Activated T-cell treated with anti-CD3 and anti-CD28 coated beads, Interleukin-2, amount 50 U/mL, for 4 hours (primary cell): ENCODE measurements around the gene TMEM132C. TPM values are rescaled to one million over a fixed set of nuclear protein-coding genes. Genes with fewer than 3 reads are reported as not detected.

Source experiments
- ATAC-seq, 2 donors: fragments of 200-7000 bp; cut with Tn5 transposase; one replicate each; pipeline ENCODE4 v1.10.0; 2021
- DNase-seq: peaks from one replicate; pipeline ENCODE4 v3.0.0-alpha.2; 2020
- H3K27me3 Mint-ChIP-seq: one replicate; pipeline ENCODE4 v1.8.0; 2021; ENCODE audit warnings: low read depth, mixed read lengths
- H3K36me3 Mint-ChIP-seq: one replicate; pipeline ENCODE4 v1.8.0; 2022; ENCODE audit warnings: mixed read lengths; ENCODE audit not compliant: insufficient read depth
- H3K4me1 Mint-ChIP-seq: one replicate; pipeline ENCODE4 v1.8.0; 2021; ENCODE audit warnings: low read depth, mixed read lengths
- H3K4me3 Mint-ChIP-seq: one replicate; pipeline ENCODE4 v1.8.0; 2021; ENCODE audit warnings: mild to moderate bottlenecking, moderate library complexity, mixed read lengths
- H3K9me3 Mint-ChIP-seq: one replicate; pipeline ENCODE4 v1.8.0; 2021; ENCODE audit warnings: mixed read lengths
- total RNA-seq, 3 donors: library from RNA; stranded (reverse); gene quantifications; one replicate each; pipeline ENCODE4 v1.2.1, GENCODE V29; 2021

The TMEM132C gene
- total RNA-seq, 3 donors from 2014 or later, result not detected

GRCh38 chr12:128314611-128315010 lies 47.6 kb downstream of the TMEM132C start:
- H3K9me3 Mint-ChIP-seq, result peaks cover 7% of the 10 kb centered on the region
- peaks cover 2% of the 10 kb centered on the region for H3K27me3 Mint-ChIP-seq
- no peak for DNase-seq
- no peaks in the 10 kb centered on the region for H3K4me1 Mint-ChIP-seq
- H3K4me3 Mint-ChIP-seq, result no peak overlapping the region
- no peak for ATAC-seq
- H3K36me3 Mint-ChIP-seq, result no peaks in the 10 kb centered on the region

GRCh38 chr12:128316078-128316477 lies 49.1 kb downstream of the TMEM132C start:
- peaks cover 2% of the 10 kb centered on the region for H3K27me3 Mint-ChIP-seq
- peaks cover under 1% of the 10 kb centered on the region for H3K9me3 Mint-ChIP-seq
- ATAC-seq (no peak), DNase-seq (no peak)
- H3K4me1 Mint-ChIP-seq, result no peaks in the 10 kb centered on the region
- no peak overlapping the region for H3K4me3 Mint-ChIP-seq
- no peaks in the 10 kb centered on the region for H3K36me3 Mint-ChIP-seq

GRCh38 chr12:128316973-128317526 lies 50.1 kb downstream of the TMEM132C start:
- H3K27me3 Mint-ChIP-seq, result peaks cover 2% of the 10 kb centered on the region
- no peaks in the 10 kb centered on the region for H3K36me3 Mint-ChIP-seq
- no peak for ATAC-seq
- H3K4me3 Mint-ChIP-seq, result no peak overlapping the region
- H3K4me1 Mint-ChIP-seq, result no peaks in the 10 kb centered on the region
- H3K9me3 Mint-ChIP-seq, result peaks cover 9% of the 10 kb centered on the region
- no peak for DNase-seq

GRCh38 chr12:128318341-128318740 lies 51.4 kb downstream of the TMEM132C start:
- H3K36me3 Mint-ChIP-seq, result no peaks in the 10 kb centered on the region
- ATAC-seq, result no peak
- no peak for DNase-seq
- no peaks in the 10 kb centered on the region for H3K4me1 Mint-ChIP-seq
- peaks cover 10% of the 10 kb centered on the region for H3K9me3 Mint-ChIP-seq
- peaks cover 2% of the 10 kb centered on the region for H3K27me3 Mint-ChIP-seq
- H3K4me3 Mint-ChIP-seq, result no peak overlapping the region

- ATAC-seq, result no peak
- H3K36me3 Mint-ChIP-seq, result no peaks in the 10 kb centered on the region
- H3K27me3 Mint-ChIP-seq, result peaks cover 2% of the 10 kb centered on the region
- no peak overlapping the region for H3K4me3 Mint-ChIP-seq
- no peak for DNase-seq
- H3K9me3 Mint-ChIP-seq, result peaks cover 10% of the 10 kb centered on the region
- no peaks in the 10 kb centered on the region for H3K4me1 Mint-ChIP-seq
Observed at GRCh38 chr12:128318946-128319345, 52.0 kb downstream of the TMEM132C start.

GRCh38 chr12:128322341-128322740 lies 55.4 kb downstream of the TMEM132C start:
- Mint-ChIP-seq H3K4me3 (no peak overlapping the region), H3K9me3 (peaks cover 10% of the 10 kb centered on the region), H3K27me3 (no peaks in the 10 kb centered on the region), H3K36me3 (no peaks in the 10 kb centered on the region), H3K4me1 (no peaks in the 10 kb centered on the region)
- DNase-seq, result no peak
- ATAC-seq, result no peak

GRCh38 chr12:128323145-128323920 lies 56.4 kb downstream of the TMEM132C start:
- Mint-ChIP-seq H3K9me3 (peaks cover 10% of the 10 kb centered on the region), H3K27me3 (no peaks in the 10 kb centered on the region), H3K4me1 (no peaks in the 10 kb centered on the region), H3K4me3 (no peak overlapping the region), H3K36me3 (no peaks in the 10 kb centered on the region)
- DNase-seq (no peak), ATAC-seq (no peak)

GRCh38 chr12:128325646-128326045 lies 58.7 kb downstream of the TMEM132C start:
- ATAC-seq, result no peak
- no peak for DNase-seq
- no peak overlapping the region for H3K4me3 Mint-ChIP-seq
- H3K4me1 Mint-ChIP-seq, result no peaks in the 10 kb centered on the region
- H3K9me3 Mint-ChIP-seq, result peaks cover 10% of the 10 kb centered on the region
- no peaks in the 10 kb centered on the region for H3K36me3 Mint-ChIP-seq
- H3K27me3 Mint-ChIP-seq, result no peaks in the 10 kb centered on the region

- DNase-seq (no peak), ATAC-seq (no peak)
- Mint-ChIP-seq H3K27me3 (no peaks in the 10 kb centered on the region), H3K4me3 (no peak overlapping the region), H3K9me3 (peaks cover 12% of the 10 kb centered on the region), H3K4me1 (no peaks in the 10 kb centered on the region), H3K36me3 (no peaks in the 10 kb centered on the region)
Observed at GRCh38 chr12:128326406-128326805, 59.4 kb downstream of the TMEM132C start.

- no peaks in the 10 kb centered on the region for H3K27me3 Mint-ChIP-seq
- H3K4me1 Mint-ChIP-seq, result no peaks in the 10 kb centered on the region
- H3K4me3 Mint-ChIP-seq, result no peak overlapping the region
- ATAC-seq (no peak), DNase-seq (no peak)
- peaks cover 7% of the 10 kb centered on the region for H3K9me3 Mint-ChIP-seq
- no peaks in the 10 kb centered on the region for H3K36me3 Mint-ChIP-seq
Observed at GRCh38 chr12:128328961-128329360, 62.0 kb downstream of the TMEM132C start.

GRCh38 chr12:128336204-128337070 lies 69.5 kb downstream of the TMEM132C start:
- no peak for ATAC-seq
- DNase-seq, result no peak
- no peaks in the 10 kb centered on the region for H3K4me1 Mint-ChIP-seq
- H3K9me3 Mint-ChIP-seq, result peaks cover 4% of the 10 kb centered on the region
- peaks cover 9% of the 10 kb centered on the region for H3K27me3 Mint-ChIP-seq
- H3K4me3 Mint-ChIP-seq, result no peak overlapping the region
- H3K36me3 Mint-ChIP-seq, result no peaks in the 10 kb centered on the region

GRCh38 chr12:128337071-128337345 lies 70.0 kb downstream of the TMEM132C start:
- H3K4me1 Mint-ChIP-seq, result no peaks in the 10 kb centered on the region
- no peak for ATAC-seq
- H3K4me3 Mint-ChIP-seq, result no peak overlapping the region
- H3K27me3 Mint-ChIP-seq, result peaks cover 9% of the 10 kb centered on the region
- H3K36me3 Mint-ChIP-seq, result no peaks in the 10 kb centered on the region
- H3K9me3 Mint-ChIP-seq, result peaks cover 3% of the 10 kb centered on the region
- DNase-seq, result no peak

GRCh38 chr12:128337431-128338170 lies 70.6 kb downstream of the TMEM132C start:
- DNase-seq (no peak), ATAC-seq (no peak)
- Mint-ChIP-seq H3K27me3 (peaks cover 9% of the 10 kb centered on the region), H3K9me3 (peaks cover 3% of the 10 kb centered on the region), H3K4me3 (no peak overlapping the region), H3K36me3 (no peaks in the 10 kb centered on the region), H3K4me1 (no peaks in the 10 kb centered on the region)

GRCh38 chr12:128338386-128339125 lies 71.6 kb downstream of the TMEM132C start:
- Mint-ChIP-seq H3K4me1 (no peaks in the 10 kb centered on the region), H3K4me3 (no peak overlapping the region), H3K27me3 (peaks cover 9% of the 10 kb centered on the region), H3K36me3 (no peaks in the 10 kb centered on the region), H3K9me3 (peaks cover 3% of the 10 kb centered on the region)
- DNase-seq, result no peak
- ATAC-seq, result no peak
